AG10803 (cell line): ENCODE measurements around the gene CEP104.

Experiments used
- DNase-seq: peaks from one replicate; pipeline ENCODE4 v3.0.0; 2010; ENCODE audit warnings: low read depth
- H3K4me3 ChIP-seq: 2 replicates; pipeline ENCODE4 v1.5.1; 2011; ENCODE audit warnings: mild to moderate bottlenecking, low read length, control low read depth
- TF ChIP-seq, protein P1 (sequence below): conservative IDR thresholded peaks from 2 replicates; pipeline ENCODE4 v1.5.1; 2011; ENCODE audit warnings: mild to moderate bottlenecking, low read length, control low read depth, inconsistent platforms

CEP104 gene

DNA sequence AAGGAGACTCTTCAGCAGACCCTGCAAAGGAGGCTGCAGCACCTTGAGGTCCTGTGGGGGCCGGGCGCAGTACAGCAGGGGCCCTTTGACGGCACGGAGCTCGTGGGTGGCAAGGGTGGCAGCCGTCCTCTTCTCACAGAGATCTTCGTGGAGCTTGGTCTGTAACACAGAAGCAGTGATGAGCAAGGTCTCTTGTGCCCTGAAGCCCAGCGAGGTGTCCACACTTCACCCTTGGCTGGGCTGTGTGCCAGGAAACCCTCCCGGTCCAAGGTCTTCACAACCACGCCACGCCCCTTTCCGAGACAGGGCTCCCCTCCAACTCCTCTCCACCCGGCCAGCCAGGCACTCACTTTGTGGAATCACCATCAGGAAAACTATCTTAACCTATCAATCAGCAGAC, 72.0 kb downstream of the CEP104 start:
- no peak for DNase-seq
- H3K4me3 ChIP-seq: no peak overlapping the region
- TF ChIP-seq, protein P1, sequence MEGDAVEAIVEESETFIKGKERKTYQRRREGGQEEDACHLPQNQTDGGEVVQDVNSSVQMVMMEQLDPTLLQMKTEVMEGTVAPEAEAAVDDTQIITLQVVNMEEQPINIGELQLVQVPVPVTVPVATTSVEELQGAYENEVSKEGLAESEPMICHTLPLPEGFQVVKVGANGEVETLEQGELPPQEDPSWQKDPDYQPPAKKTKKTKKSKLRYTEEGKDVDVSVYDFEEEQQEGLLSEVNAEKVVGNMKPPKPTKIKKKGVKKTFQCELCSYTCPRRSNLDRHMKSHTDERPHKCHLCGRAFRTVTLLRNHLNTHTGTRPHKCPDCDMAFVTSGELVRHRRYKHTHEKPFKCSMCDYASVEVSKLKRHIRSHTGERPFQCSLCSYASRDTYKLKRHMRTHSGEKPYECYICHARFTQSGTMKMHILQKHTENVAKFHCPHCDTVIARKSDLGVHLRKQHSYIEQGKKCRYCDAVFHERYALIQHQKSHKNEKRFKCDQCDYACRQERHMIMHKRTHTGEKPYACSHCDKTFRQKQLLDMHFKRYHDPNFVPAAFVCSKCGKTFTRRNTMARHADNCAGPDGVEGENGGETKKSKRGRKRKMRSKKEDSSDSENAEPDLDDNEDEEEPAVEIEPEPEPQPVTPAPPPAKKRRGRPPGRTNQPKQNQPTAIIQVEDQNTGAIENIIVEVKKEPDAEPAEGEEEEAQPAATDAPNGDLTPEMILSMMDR: no peak

DNA sequence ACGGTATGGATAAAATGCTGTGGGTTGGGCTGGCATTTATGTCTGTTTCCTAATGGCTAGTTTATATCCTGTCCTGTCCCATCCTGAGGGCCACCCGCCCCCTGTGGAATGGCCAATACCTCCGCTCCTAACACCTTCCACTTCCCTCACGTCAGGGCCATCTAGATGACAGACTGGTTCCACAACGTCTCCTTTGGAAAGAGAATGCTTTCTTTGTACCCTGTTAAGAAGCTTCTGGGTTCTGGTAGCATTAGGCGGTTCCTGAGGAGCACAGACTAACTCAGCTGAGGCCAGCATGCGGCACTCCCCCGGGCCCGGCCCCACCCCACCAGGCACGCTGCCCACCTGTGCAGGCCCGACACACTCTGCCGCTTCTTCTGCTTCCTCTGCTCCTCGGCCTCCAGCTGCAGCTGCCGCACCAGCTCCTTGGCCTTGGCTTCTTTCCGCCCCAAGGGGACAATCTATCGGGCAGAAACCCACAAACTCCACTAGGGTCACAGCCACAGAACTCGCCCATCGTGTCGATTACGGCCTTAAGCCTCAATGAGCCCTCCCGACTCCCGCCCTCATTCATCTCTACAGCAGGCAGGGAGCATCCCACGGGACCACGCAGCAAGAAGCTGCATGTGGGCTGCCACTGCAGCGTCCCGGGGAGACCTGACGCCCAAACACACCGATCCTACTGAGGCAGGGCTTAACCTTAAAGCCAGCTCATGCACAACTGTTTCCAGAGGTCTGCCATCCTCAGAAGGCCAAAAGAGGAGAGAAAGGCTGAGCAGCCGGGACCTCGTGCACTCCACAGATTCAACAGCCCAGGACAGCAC, 73.1 kb downstream of the CEP104 start:
- H3K4me3 ChIP-seq: no peak overlapping the region
- TF ChIP-seq, protein P1: no peak
- DNase-seq: no peak

DNA sequence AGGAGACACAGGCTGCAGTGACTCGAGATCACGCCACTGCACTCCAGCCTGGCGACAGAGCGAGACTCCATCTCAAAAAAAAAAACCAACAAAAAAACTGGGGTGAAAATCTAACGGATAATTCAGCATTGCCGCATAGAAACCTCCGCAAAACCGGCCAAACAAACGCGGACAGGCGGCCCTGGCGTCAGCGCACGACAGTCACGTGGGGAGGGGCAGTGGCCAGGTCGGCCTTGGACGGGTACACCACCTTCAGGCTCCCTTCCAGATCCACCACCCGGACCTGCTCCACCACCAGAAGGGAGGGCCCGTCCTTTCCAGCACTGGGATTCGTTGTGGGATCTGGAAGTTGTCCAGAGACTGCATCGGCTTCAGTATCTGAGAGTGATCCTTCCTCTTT, 76.1 kb downstream of the CEP104 start:
- TF ChIP-seq, protein P1: no peak
- DNase-seq: no peak
- H3K4me3 ChIP-seq: no peak overlapping the region

DNA sequence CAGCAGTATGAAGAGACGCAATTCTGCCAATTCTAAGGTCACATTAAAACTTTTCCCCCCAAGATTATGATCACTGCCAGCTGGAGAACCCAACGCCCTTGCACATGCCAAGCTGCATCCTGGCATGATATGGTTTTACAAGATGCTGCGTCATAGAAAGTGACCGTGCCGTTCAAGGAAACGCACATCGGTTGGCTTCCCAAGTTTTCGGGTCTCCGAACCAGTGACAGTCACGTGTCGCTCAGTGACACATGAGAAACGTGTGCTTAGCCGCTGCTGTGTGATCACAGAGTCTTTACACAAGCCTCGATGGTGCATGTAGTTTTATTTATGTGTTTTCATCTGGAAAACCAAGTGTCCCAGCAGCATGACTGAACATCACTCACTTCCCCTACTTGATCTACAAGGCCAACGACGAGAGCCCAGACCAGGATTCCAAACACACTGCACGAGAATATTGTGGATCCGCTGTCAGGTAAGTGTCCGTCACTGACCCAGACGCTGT, 77.0 kb downstream of the CEP104 start:
- H3K4me3 ChIP-seq: no peak overlapping the region
- TF ChIP-seq, protein P1: no peak
- DNase-seq: no peak

DNA sequence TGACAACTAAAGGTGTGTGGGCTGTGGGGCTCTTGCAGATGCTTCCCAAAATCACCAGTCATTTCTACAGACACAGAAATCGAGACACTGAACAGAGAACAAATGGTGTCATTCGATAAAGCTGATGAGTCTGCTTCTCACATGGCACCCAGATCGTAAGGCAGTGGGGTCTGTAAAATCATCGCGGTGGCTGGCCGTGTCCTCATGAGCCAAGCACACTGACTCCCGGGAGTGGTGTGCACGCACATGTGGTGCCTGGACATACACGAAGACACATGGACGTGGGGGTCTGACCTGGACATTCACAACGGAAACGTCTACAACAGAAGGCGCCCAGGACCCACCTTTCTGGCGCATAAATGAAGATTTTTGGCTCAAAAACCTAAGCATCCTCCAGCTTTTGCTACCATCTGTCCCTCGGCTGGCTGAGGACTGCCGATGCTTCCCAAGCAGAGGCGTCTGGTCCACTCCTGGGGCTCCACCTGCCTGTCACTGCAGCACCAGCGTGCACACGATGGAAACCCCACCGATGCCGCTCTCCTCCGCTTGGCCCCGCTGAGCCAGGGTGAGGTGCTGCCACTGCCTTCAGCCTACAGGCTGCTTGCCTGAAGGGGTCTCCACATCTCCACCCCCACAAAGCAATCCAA, 77.6 kb downstream of the CEP104 start:
- no peak for DNase-seq
- H3K4me3 ChIP-seq: no peak overlapping the region
- TF ChIP-seq, protein P1: no peak

DNA sequence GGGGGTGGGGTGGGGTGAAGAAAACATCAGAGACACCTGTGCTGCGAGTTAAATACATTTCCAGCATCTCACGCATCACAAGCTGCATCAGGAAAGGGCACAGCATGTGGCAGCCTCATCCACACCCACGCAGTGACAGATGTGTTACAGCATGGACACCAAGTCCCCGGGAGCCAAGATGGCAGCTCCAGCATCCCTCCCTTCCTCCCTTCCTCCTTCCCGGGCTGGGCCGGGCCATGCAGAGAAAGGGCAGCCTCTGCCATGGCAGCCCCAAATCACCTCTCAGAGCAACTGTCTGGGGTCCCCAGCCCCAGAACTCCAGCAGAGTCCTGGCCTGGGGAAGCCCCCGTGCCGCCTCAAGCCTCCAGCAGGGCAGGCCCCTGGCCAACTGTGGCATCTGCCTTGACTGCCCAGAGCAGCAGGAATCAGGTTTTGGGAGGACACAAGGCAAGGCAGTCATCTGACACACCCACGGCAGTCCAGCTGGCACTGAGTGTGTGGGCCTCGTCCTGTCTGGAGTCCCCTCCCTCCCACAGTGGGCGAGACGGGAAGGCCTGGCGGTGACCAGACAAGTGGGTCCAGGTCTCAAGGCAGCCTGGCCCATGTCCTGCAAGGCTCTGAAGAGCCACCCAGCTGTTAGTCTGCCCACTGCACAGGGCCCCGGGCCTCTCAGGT, 78.3 kb downstream of the CEP104 start:
- TF ChIP-seq, protein P1: no peak
- no peak overlapping the region for H3K4me3 ChIP-seq
- no peak for DNase-seq
